Endothelial cell of umbilical vein (primary cell): ENCODE measurements around the gene LAP3. TPM values are rescaled to one million over a fixed set of nuclear protein-coding genes. Genes with fewer than 3 reads are reported as not detected.

Experiments used
- BruUV-seq: library from RNA; stranded (reverse); fragments of 400-500 nt; replicated peaks from 2 replicates; lab custom pipeline; 2021; lab: Mats Ljungman, UMichigan
- CTCF ChIA-PET: fragments of 300-600, 350-600 bp; sonication (Branson Sonifier 250); formaldehyde crosslinking; loops from one replicate; lab custom pipeline; 2021; ENCODE audit warnings: antibody characterized with exemption, inconsistent platforms; lab: Charles Lee
- POLR2A ChIA-PET: fragments of 300-600, 350-600 bp; sonication (Branson Sonifier 250); formaldehyde crosslinking; loops from one replicate; lab custom pipeline; 2021; ENCODE audit warnings: antibody characterized with exemption, inconsistent platforms; lab: Charles Lee
- DNase-seq: peaks from one replicate; pipeline ENCODE4 v3.0.0-alpha.2; 2011; ENCODE audit warnings: low read depth, low spot score
- FAIRE-seq: peaks from 2 replicates; lab custom pipeline; 2011; peaks lifted over from hg19 to GRCh38; lab: Jason Lieb, UNC
- H2AFZ ChIP-seq: 2 replicates; pipeline ENCODE4 v1.6.0; 2012; ENCODE audit warnings: low read depth, low read length, control low read depth, inconsistent platforms
- H3K27ac ChIP-seq: 2 replicates; pipeline ENCODE4 v1.5.1; 2011; ENCODE audit warnings: low read depth, mild to moderate bottlenecking, control low read depth, low read length, moderate library complexity; ENCODE audit not compliant: insufficient read depth
- H3K27me3 ChIP-seq, 2 experiments: 2 replicates each; pipeline versions ENCODE4 v1.6.0 to v1.6.1; 2011; ENCODE audit warnings: low read length in 2 of 2, mixed read lengths in 1 of 2; ENCODE audit not compliant: control insufficient read depth in 2 of 2, insufficient read depth in 2 of 2
- H3K36me3 ChIP-seq, 2 experiments: 2 replicates in 1 of 2; 3 replicates in 1 of 2; pipeline ENCODE4 v1.5.1; 2011; ENCODE audit warnings: low read length in 2 of 2, mild to moderate bottlenecking in 1 of 2, moderate library complexity in 1 of 2; ENCODE audit not compliant: control insufficient read depth in 2 of 2, insufficient read depth in 2 of 2; ENCODE audit errors: extremely low read depth in 1 of 2
- H3K4me1 ChIP-seq: 3 replicates; pipeline ENCODE4 v1.5.1; 2011; ENCODE audit warnings: mild to moderate bottlenecking, low read length; ENCODE audit not compliant: control insufficient read depth, insufficient read depth; ENCODE audit errors: extremely low read depth
- H3K4me2 ChIP-seq: 2 replicates; pipeline ENCODE4 v1.6.1; 2011; ENCODE audit warnings: low read length, control low read depth, mixed read lengths; ENCODE audit not compliant: insufficient read depth
- H3K4me3 ChIP-seq, 3 experiments: fragments of 200-600 bp in 1 of 3; sonication (generic), shearing (Covaris generic) in 1 of 3; replicated peaks in 1 of 3; 2 replicates each; pipeline ENCODE4 v1.5.1; 2011 to 2016; ENCODE audit warnings: control low read depth in 3 of 3, low read length in 3 of 3, mild to moderate bottlenecking in 2 of 3, inconsistent platforms in 1 of 3, low read depth in 1 of 3, moderate library complexity in 1 of 3; ENCODE audit not compliant: insufficient read depth in 1 of 3
- H3K79me2 ChIP-seq: 2 replicates; pipeline ENCODE4 v1.6.0; 2012; ENCODE audit warnings: low read length, inconsistent platforms; ENCODE audit not compliant: control insufficient read depth, insufficient read depth
- H3K9ac ChIP-seq: replicated peaks from 2 replicates; pipeline ENCODE3; 2011; ENCODE audit warnings: low read length, control low read depth; ENCODE audit not compliant: insufficient read depth; ENCODE audit errors: extremely low read depth
- H3K9me1 ChIP-seq: replicated peaks from 3 replicates; pipeline ENCODE4 v1.6.0; 2011; ENCODE audit warnings: mild to moderate bottlenecking, low read length; ENCODE audit not compliant: control insufficient read depth, insufficient read depth; ENCODE audit errors: extremely low read depth
- H3K9me3 ChIP-seq: replicated peaks from 2 replicates; pipeline ENCODE4 v1.5.1; 2012; ENCODE audit warnings: low read length, inconsistent platforms; ENCODE audit not compliant: control insufficient read depth, insufficient read depth
- H4K20me1 ChIP-seq: replicated peaks from 2 replicates; pipeline ENCODE3; 2011; ENCODE audit warnings: mild to moderate bottlenecking, low read length; ENCODE audit not compliant: control insufficient read depth, insufficient read depth; ENCODE audit errors: extremely low read depth
- EZH2 ChIP-seq: IDR thresholded peaks from 2 replicates; pipeline ENCODE4 v1.6.1; 2012; ENCODE audit warnings: borderline replicate concordance, low read depth, mild to moderate bottlenecking, moderate library complexity, low read length, inconsistent platforms; ENCODE audit not compliant: severe bottlenecking
- FOS ChIP-seq: IDR thresholded peaks from 2 replicates; pipeline ENCODE4 v1.6.1; 2011; ENCODE audit warnings: mild to moderate bottlenecking, low read length, moderate library complexity, borderline replicate concordance; ENCODE audit not compliant: insufficient read depth
- GATA2 ChIP-seq: IDR thresholded peaks from 2 replicates; pipeline ENCODE4 v1.7.0; 2011; ENCODE audit warnings: low read depth, mild to moderate bottlenecking, moderate library complexity, mixed read lengths, low read length; ENCODE audit not compliant: insufficient read length, insufficient read depth
- JUN ChIP-seq: IDR thresholded peaks from 2 replicates; pipeline ENCODE4 v1.6.1; 2011; ENCODE audit warnings: borderline replicate concordance, low read depth; ENCODE audit not compliant: insufficient read length, insufficient read depth
- POLR2A ChIP-seq: IDR thresholded peaks from 2 replicates; pipeline ENCODE4 v1.6.1; 2012; ENCODE audit warnings: low read depth, mild to moderate bottlenecking, control low read depth, low read length
- POLR2AphosphoS5 ChIP-seq: IDR thresholded peaks from 2 replicates; pipeline ENCODE4 v1.6.1; 2012; ENCODE audit warnings: low read depth, mild to moderate bottlenecking, control low read depth, low read length, moderate library complexity; ENCODE audit not compliant: insufficient read depth
- dilution Hi-C: fragments of 300-500 bp; cut with MboI; formaldehyde crosslinking; loops from one replicate; pipeline ENCODE4 v1.15.0; 2019; ENCODE audit warnings: low sequenced_read_pairs; ENCODE audit not compliant: extremely low pct_ligation_motif_present
- intact Hi-C: fragments of 100-400 bp; cut with micrococcal nuclease; formaldehyde crosslinking; loops from one replicate; pipeline ENCODE4 v1.10.0; 2022
- polyA plus RNA-seq, 4 experiments: library from polyadenylated mRNA; depleted of rRNA in 3 of 4; stranded (reverse) in 3 of 4; unstranded in 1 of 4; fragments of >200 nt; gene quantifications; 2 replicates each; pipeline versions ENCODE4 v1.2.1 to v1.2.3, GENCODE V29; 2011 to 2012; ENCODE audit warnings: missing spikeins in 1 of 4
- total RNA-seq: library from RNA; stranded (reverse); gene quantifications from 2 replicates; pipeline ENCODE4 v1.2.3, GENCODE V29; 2021
- TF ChIP-seq, protein P1 (sequence below): IDR thresholded peaks from 2 replicates; pipeline ENCODE4 v1.6.1; 2011; ENCODE audit not compliant: insufficient read depth, insufficient read length
- TF ChIP-seq, protein P2 (sequence below), 2 donors: IDR thresholded peaks; 1 replicate in 1 of 2; 2 replicates in 1 of 2; pipeline ENCODE4 v1.5.1; 2011; ENCODE audit warnings: low read length in 2 of 2, mild to moderate bottlenecking in 2 of 2, moderate library complexity in 2 of 2, control low read depth in 1 of 2, inconsistent platforms in 1 of 2, low read depth in 1 of 2; ENCODE audit not compliant: insufficient read depth in 1 of 2; ENCODE audit errors: extremely low read depth in 1 of 2

Gene LAP3
- total and polyA plus RNA-seq, 2 donors (not counting 3 experiments of a cell fraction or from before 2014, with no cell fraction given), result 82.4 to 94.8 TPM

DNA sequence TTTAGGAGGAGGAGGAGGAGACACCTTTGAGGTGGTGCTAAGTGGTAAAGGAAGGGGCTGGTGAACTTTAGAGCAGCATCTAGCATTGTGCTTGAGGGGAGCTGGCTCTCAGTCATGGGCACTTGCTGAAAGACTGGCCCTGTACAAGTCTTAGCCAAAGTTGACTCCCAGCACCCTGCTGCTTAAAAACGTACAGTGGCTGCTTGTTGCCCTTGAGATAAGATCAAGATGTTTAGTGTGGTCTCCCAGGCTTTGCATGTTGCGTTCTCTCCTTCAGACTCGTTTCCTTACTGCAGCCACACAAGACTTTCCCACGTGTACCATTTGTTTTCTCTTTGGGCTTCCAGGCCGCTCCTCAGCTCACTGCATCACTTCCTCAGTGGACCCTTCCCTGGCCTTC lies 39.3 kb downstream of the LAP3 start:
- Histone ChIP-seq H4K20me1 (no peaks in the 10 kb centered on the region), H3K4me2 (peak overlapping the region; percentile 38), H3K9me3 (no peaks in the 10 kb centered on the region), H3K27ac (no peak overlapping the region), H3K27me3 (no peaks in the 10 kb centered on the region), H3K79me2 (peaks cover 60% of the 10 kb centered on the region), H2AFZ (no peak overlapping the region), H3K4me1 (peaks cover 18% of the 10 kb centered on the region), H3K9ac (no peak overlapping the region), H3K9me1 (no peaks in the 10 kb centered on the region), H3K36me3 (peaks cover 9 to 14% of the 10 kb centered on the region in 2 experiments), H3K4me3 (no peak overlapping the region)
- DNase-seq (no peak), FAIRE-seq (no peak)
- ChIA-PET CTCF (interaction anchor here (1.3 to 1.6 kb wide), 2 partner anchors 20 to 67 kb away, joined by 5 read pairs; no protein-coding TSS in a partner anchor), POLR2A (no interaction called here)
- dilution Hi-C loops (no loop called here), intact Hi-C loops (loop anchor here (10.0 kb wide), 1 partner anchor 409 kb away; the partner anchor contains the start of gene LCORL)
- no TSS peak for BruUV-seq
- TF ChIP-seq POLR2AphosphoS5 (no peak), FOS (no peak), POLR2A (no peak), JUN (no peak), EZH2 (no peak), GATA2 (no peak)
- TF ChIP-seq, protein P1, sequence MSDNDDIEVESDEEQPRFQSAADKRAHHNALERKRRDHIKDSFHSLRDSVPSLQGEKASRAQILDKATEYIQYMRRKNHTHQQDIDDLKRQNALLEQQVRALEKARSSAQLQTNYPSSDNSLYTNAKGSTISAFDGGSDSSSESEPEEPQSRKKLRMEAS, result no peak
- TF ChIP-seq, protein P2, sequence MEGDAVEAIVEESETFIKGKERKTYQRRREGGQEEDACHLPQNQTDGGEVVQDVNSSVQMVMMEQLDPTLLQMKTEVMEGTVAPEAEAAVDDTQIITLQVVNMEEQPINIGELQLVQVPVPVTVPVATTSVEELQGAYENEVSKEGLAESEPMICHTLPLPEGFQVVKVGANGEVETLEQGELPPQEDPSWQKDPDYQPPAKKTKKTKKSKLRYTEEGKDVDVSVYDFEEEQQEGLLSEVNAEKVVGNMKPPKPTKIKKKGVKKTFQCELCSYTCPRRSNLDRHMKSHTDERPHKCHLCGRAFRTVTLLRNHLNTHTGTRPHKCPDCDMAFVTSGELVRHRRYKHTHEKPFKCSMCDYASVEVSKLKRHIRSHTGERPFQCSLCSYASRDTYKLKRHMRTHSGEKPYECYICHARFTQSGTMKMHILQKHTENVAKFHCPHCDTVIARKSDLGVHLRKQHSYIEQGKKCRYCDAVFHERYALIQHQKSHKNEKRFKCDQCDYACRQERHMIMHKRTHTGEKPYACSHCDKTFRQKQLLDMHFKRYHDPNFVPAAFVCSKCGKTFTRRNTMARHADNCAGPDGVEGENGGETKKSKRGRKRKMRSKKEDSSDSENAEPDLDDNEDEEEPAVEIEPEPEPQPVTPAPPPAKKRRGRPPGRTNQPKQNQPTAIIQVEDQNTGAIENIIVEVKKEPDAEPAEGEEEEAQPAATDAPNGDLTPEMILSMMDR (IDR thresholded peaks at IDR 0.05; ENCODE audit: extremely low read depth in 1 of 2, insufficient read depth in 1 of 2, low read depth in 1 of 2, low read length in 2 of 2), result no peak
